Measurements from ENCODE around the gene SKP2. TPM values are rescaled to one million over a fixed set of nuclear protein-coding genes. Genes with fewer than 3 reads are reported as not detected.

SKP2 gene
- total and polyA plus RNA-seq, 8 donors, result 2.4 to 25.7 (median 11.8) TPM

DNA sequence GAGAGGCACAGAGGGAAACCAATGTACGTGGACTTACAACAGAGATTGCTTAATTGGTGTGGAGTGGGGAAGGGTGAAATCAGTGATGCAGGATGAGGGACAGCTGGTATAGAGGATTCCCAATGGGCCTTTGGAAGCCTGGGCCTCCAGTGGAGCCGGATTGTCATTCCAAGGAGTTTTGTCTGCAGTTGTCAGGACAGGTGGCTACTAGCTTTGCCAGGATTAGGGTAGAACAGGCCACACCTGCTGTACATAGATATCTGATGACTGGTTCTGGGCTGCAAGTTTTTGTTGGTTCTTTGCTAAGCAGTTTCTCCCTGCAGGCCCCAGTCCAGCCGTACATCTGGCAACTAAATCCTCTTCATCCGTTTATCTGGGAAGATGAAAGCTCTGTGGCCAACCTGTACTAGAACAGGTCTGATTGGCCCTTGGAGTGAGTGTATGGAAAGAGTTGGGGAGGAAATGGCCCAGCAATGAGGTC, 4.2 kb downstream of the SKP2 start:
- WGBS, 5 donors, result 57 to 78% (median 63%) methylated on average over 4 of the region's 4 CpGs
- no peaks in the 10 kb centered on the region for H3K9me3 ChIP-seq
- intact Hi-C loops (cut with DNase I; ENCODE audit: low total_unique reads), result no loop called here
- H3K4me1 ChIP-seq, result peaks cover 16 to 58% (median 38%) of the 10 kb centered on the region in 4 donors
- no peak for DNase-seq
- TF ChIP-seq POLR2A (IDR thresholded peaks at IDR 0.05) (no peak), POLR2AphosphoS5 (IDR thresholded peaks at IDR 0.05) (no peak), EP300 (IDR thresholded peaks at IDR 0.05) (no peak)
- TF ChIP-seq, protein P1, sequence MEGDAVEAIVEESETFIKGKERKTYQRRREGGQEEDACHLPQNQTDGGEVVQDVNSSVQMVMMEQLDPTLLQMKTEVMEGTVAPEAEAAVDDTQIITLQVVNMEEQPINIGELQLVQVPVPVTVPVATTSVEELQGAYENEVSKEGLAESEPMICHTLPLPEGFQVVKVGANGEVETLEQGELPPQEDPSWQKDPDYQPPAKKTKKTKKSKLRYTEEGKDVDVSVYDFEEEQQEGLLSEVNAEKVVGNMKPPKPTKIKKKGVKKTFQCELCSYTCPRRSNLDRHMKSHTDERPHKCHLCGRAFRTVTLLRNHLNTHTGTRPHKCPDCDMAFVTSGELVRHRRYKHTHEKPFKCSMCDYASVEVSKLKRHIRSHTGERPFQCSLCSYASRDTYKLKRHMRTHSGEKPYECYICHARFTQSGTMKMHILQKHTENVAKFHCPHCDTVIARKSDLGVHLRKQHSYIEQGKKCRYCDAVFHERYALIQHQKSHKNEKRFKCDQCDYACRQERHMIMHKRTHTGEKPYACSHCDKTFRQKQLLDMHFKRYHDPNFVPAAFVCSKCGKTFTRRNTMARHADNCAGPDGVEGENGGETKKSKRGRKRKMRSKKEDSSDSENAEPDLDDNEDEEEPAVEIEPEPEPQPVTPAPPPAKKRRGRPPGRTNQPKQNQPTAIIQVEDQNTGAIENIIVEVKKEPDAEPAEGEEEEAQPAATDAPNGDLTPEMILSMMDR (IDR thresholded peaks at IDR 0.05), result no peak
- no peaks in the 10 kb centered on the region for H3K27me3 ChIP-seq
- no peak overlapping the region for H3K27ac ChIP-seq
- H3K4me3 ChIP-seq, result no peak overlapping the region
- H3K36me3 ChIP-seq, result peaks cover 5 to 59% (median 50%) of the 10 kb centered on the region in 4 donors

DNA sequence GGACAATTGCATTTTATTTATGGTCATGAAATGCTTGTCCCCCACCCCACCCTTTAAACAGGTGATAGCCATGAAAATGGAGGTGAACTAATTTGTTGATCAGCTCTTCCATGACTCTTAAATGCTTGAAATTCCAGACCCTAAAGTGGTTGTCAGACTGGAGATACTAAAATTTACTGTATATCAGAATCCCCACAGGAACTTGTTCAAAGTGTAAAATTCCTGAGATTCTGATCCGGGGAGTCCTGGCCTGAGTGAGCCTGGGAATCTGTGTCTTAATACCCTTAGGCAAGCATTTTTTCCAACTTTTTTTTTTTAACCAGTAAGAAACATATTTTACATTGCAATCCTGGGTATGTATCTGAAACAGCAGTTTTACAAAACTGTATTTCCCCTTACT, 4.7 kb downstream of the SKP2 start:
- DNase-seq, result no peak
- Histone ChIP-seq H3K27me3 (no peaks in the 10 kb centered on the region), H3K36me3 (peaks cover 5 to 64% (median 50%) of the 10 kb centered on the region in 4 donors), H3K4me3 (no peak overlapping the region), H3K4me1 (peaks cover 17 to 58% (median 40%) of the 10 kb centered on the region in 4 donors), H3K9me3 (no peaks in the 10 kb centered on the region), H3K27ac (no peak overlapping the region)
- WGBS, 5 donors, result 71 to 85% (median 81%) methylated on average over 1 of the region's 1 CpG
- no peak for TF ChIP-seq EP300 (IDR thresholded peaks at IDR 0.05)
- TF ChIP-seq POLR2AphosphoS5 (IDR thresholded peaks at IDR 0.05), result no peak
- no peak for TF ChIP-seq POLR2A (IDR thresholded peaks at IDR 0.05)
- TF ChIP-seq, protein P1 (IDR thresholded peaks at IDR 0.05), result no peak
- intact Hi-C loops (cut with DNase I; ENCODE audit: low total_unique reads), result no loop called here

DNA sequence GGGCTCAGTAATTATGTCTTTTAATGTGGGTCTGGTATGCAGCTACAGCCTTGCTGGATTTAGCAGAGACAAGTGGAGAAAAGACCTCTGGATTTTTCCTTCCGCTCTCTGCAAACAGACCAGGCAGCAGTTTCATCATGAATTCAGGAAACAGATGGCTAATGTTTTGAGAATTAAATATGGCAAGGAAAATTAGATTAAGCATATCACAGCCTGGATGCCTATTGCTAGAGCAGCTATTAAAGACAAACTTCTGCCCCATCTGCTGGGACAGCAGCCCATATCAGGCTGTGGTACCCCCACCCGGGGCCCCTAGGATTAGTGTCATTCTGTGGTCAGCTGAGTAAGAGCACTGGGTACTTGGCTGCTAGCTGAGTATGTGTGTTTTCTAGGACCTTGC, 6.2 kb downstream of the SKP2 start:
- H3K4me1 ChIP-seq, result peaks cover 12 to 55% (median 31%) of the 10 kb centered on the region in 4 donors
- no peaks in the 10 kb centered on the region for H3K27me3 ChIP-seq
- no peaks in the 10 kb centered on the region for H3K9me3 ChIP-seq
- WGBS, 5 donors, result 64 to 82% (median 72%) methylated on average over 2 of the region's 2 CpGs
- TF ChIP-seq EP300 (IDR thresholded peaks at IDR 0.05) (no peak), POLR2A (IDR thresholded peaks at IDR 0.05) (no peak), POLR2AphosphoS5 (IDR thresholded peaks at IDR 0.05) (no peak)
- TF ChIP-seq, protein P1 (IDR thresholded peaks at IDR 0.05), result no peak
- intact Hi-C loops (cut with DNase I; ENCODE audit: low total_unique reads), result no loop called here
- DNase-seq, result peak in 1 of 2 donors; percentile 53
- H3K4me3 ChIP-seq, result no peak overlapping the region
- no peak overlapping the region for H3K27ac ChIP-seq
- peaks cover 5 to 79% (median 64%) of the 10 kb centered on the region in 4 donors for H3K36me3 ChIP-seq

DNA sequence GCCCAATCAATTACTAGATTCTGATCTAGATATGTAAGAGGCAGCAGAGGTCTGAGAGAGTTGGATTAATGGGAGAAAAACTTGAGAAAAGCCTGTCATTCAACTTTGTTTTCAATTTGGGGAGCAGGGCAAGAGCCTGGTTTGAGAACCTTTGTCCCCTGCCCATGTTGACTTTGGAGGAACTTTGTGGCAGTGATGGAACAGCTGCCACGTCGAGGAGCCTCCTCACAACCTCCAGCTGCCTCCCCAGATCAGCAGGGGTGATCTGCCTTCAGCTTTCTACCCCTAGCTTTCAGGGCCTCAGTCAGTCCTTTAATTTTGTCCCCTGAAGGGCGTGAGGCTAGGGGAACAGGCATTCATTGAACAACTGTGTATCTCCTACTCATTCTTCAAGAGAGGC, 8.7 kb downstream of the SKP2 start:
- H3K4me3 ChIP-seq, result no peak overlapping the region
- TF ChIP-seq POLR2AphosphoS5 (IDR thresholded peaks at IDR 0.05), result no peak
- no peak for TF ChIP-seq POLR2A (IDR thresholded peaks at IDR 0.05)
- TF ChIP-seq, protein P1 (IDR thresholded peaks at IDR 0.05), result no peak
- TF ChIP-seq EP300 (IDR thresholded peaks at IDR 0.05), result no peak
- H3K36me3 ChIP-seq, result peaks cover 9 to 90% (median 77%) of the 10 kb centered on the region in 4 donors
- H3K4me1 ChIP-seq, result peaks cover 4 to 35% (median 19%) of the 10 kb centered on the region in 4 donors
- H3K27me3 ChIP-seq, result no peaks in the 10 kb centered on the region
- no peak for DNase-seq
- peak overlapping the region in 1 of 5 donors; percentile 32 for H3K27ac ChIP-seq
- intact Hi-C loops (cut with DNase I; ENCODE audit: low total_unique reads), result no loop called here
- 58 to 83% (median 75%) methylated on average over 3 of the region's 3 CpGs for WGBS, 5 donors
- H3K9me3 ChIP-seq, result no peaks in the 10 kb centered on the region
